Memory B cell (primary cell): ENCODE results near the gene TNFAIP8L2.
"Not testable (repeated sequence)": the region's sequence is repeated elsewhere in the genome, so short reads cannot be mapped to it uniquely, and the experiment has no call there.

Experiments used
- ATAC-seq: fragments of 150-1000 bp; cut with Tn5 transposase; 2 replicates; pipeline ENCODE4 v1.10.0; 2021; ENCODE audit warnings: low read depth, mild to moderate bottlenecking, moderate library complexity
- DNase-seq, 2 donors: peaks; one replicate each; pipeline ENCODE4 v3.0.0; 2022; ENCODE audit warnings: low spot score in 2 of 2
- H3K27ac Mint-ChIP-seq: one replicate; pipeline ENCODE4 v1.8.0; 2022; ENCODE audit warnings: mild to moderate bottlenecking, moderate library complexity, mixed read lengths
- H3K27me3 Mint-ChIP-seq: one replicate; pipeline ENCODE4 v1.8.0; 2022; ENCODE audit warnings: mixed read lengths
- H3K36me3 Mint-ChIP-seq: one replicate; pipeline ENCODE4 v1.8.0; 2022; ENCODE audit warnings: mild to moderate bottlenecking, mixed read lengths
- H3K4me1 Mint-ChIP-seq: one replicate; pipeline ENCODE4 v1.8.0; 2022; ENCODE audit warnings: mixed read lengths
- H3K4me3 Mint-ChIP-seq: one replicate; pipeline ENCODE4 v1.8.0; 2022; ENCODE audit warnings: mild to moderate bottlenecking, moderate library complexity, mixed read lengths
- H3K9me3 Mint-ChIP-seq: one replicate; pipeline ENCODE4 v1.8.0; 2022; ENCODE audit warnings: mixed read lengths

TNFAIP8L2 gene

DNA sequence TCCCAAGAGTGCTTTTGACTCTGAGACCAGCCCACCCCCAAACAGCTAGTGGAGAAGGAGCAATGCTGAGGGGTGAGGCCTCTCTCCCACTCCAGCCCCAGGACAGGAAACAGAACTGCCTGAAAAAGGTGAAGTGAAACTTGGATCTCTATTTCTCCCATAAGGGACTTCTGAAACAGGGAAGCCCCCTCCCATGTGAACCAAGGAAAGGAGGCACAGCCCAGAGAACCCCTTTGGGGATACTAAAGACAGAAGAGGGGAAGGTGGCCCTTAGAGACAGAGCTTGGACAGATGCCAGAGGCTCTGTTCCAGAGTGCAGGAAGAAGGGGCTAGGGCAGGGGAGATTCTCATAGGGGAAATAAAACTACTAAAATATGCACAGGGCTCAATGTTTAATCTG is 2.9 kb downstream of the TNFAIP8L2 start:
- Mint-ChIP-seq H3K27me3 (no peaks in the 10 kb centered on the region), H3K4me1 (peaks cover 30% of the 10 kb centered on the region), H3K36me3 (peaks cover 16% of the 10 kb centered on the region), H3K9me3 (no peaks in the 10 kb centered on the region), H3K4me3 (peak overlapping the region; percentile 44), H3K27ac (peak overlapping the region; percentile 13)
- no peak for DNase-seq
- no peak for ATAC-seq

GRCh38 chr1:151164732-151165280 is 8.4 kb downstream of the TNFAIP8L2 start:
- Mint-ChIP-seq H3K36me3 (peaks cover 20% of the 10 kb centered on the region), H3K27ac (no peak overlapping the region), H3K27me3 (no peaks in the 10 kb centered on the region), H3K4me3 (peak overlapping the region; percentile 95), H3K9me3 (no peaks in the 10 kb centered on the region), H3K4me1 (peaks cover 23% of the 10 kb centered on the region)
- no peak for DNase-seq
- no peak for ATAC-seq

GRCh38 chr1:151165281-151165737 is 8.9 kb downstream of the TNFAIP8L2 start:
- Mint-ChIP-seq H3K4me3 (peak overlapping the region; percentile 95), H3K4me1 (peaks cover 23% of the 10 kb centered on the region), H3K36me3 (peaks cover 20% of the 10 kb centered on the region), H3K9me3 (no peaks in the 10 kb centered on the region), H3K27me3 (no peaks in the 10 kb centered on the region), H3K27ac (peak overlapping the region; percentile 84)
- peak; percentile 2 for ATAC-seq
- no peak for DNase-seq

DNA sequence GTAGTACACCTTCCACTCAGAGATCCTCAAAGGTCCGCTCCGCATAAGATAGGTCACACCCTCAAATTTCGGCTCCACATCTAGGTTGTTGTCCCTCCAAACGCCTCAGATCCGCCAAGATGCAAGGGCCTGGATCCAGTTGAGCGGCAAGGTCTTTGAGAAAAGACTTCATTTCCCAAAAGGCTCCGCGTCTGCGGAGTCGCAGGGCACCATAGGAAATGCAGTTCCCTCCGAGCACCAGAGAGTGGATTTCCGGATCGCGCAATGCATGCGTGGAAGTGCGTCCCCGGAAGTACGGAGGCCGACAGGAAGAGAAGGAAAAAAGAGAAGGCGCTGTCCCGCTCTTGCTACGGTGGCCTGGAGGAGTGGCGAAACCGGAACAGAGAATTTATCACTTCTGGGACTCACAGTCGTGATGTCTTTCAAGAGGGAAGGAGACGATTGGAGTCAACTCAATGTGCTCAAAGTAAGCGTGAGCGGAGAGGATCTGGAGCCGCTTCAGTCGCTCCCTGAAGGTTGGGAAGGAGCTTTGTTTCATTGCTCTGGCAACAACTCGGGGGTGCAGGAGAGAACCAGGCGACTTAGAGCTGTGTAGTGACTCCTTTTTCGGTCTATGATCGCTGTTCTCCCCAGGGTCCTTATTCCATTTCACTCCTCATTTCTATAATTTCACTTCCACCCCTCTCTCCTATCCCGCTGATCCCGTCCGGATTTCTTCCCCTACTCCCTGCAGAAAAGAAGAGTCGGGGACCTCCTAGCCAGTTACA is 9.5 kb downstream of the TNFAIP8L2 start, which contains the start of the genes LYSMD1 and SCNM1:
Gene LYSMD1, minus strand, starts transcription at position 165 of the 767 bp plus-strand sequence. CDS start 644 bp downstream, outside the sequence.
Gene SCNM1, plus strand, starts transcription at position 407 of the 767 bp plus-strand sequence. Its CDS starts 9 bp downstream, at position 416.
- peak within 1 kb of the TSS; percentile 95 for H3K4me3 Mint-ChIP-seq
- ATAC-seq (peak; percentile 96), DNase-seq (peak; percentile 86 to 93)
- peaks cover 21% of the 10 kb centered on the region for H3K4me1 Mint-ChIP-seq
- H3K27ac Mint-ChIP-seq = peak within 1 kb of the TSS; percentile 84
- peaks cover 20% of the 10 kb centered on the region for H3K36me3 Mint-ChIP-seq
- H3K27me3 Mint-ChIP-seq = no peaks in the 10 kb centered on the region
- H3K9me3 Mint-ChIP-seq = no peaks in the 10 kb centered on the region

- peaks cover 21% of the 10 kb centered on the region for H3K4me1 Mint-ChIP-seq
- no peak for DNase-seq
Observed at GRCh38 chr1:151166505-151166956, 10.1 kb downstream of the TNFAIP8L2 start.

GRCh38 chr1:151167116-151167515 is 10.7 kb downstream of the TNFAIP8L2 start:
- H3K27ac Mint-ChIP-seq = peak overlapping the region; percentile 84
- peaks cover 17% of the 10 kb centered on the region for H3K36me3 Mint-ChIP-seq
- no peak for DNase-seq
- peaks cover 21% of the 10 kb centered on the region for H3K4me1 Mint-ChIP-seq
- H3K27me3 Mint-ChIP-seq = no peaks in the 10 kb centered on the region
- no peaks in the 10 kb centered on the region for H3K9me3 Mint-ChIP-seq
- no peak for ATAC-seq
- H3K4me3 Mint-ChIP-seq = peak overlapping the region; percentile 95

More at GRCh38 chr1:151166505-151166956, 10.1 kb downstream of the TNFAIP8L2 start:
- Mint-ChIP-seq H3K4me3 (peak overlapping the region; percentile 95), H3K27ac (peak overlapping the region; percentile 84), H3K27me3 (no peaks in the 10 kb centered on the region), H3K36me3 (peaks cover 18% of the 10 kb centered on the region), H3K9me3 (no peaks in the 10 kb centered on the region)
- ATAC-seq = no peak

GRCh38 chr1:151171190-151171589 is 14.7 kb downstream of the TNFAIP8L2 start:
- H3K4me3 Mint-ChIP-seq = no peak overlapping the region
- peaks cover 13% of the 10 kb centered on the region for H3K4me1 Mint-ChIP-seq
- H3K36me3 Mint-ChIP-seq = peaks cover 25% of the 10 kb centered on the region
- H3K27ac Mint-ChIP-seq = no peak overlapping the region
- ATAC-seq (no peak), DNase-seq (no peak)
- no peaks in the 10 kb centered on the region for H3K9me3 Mint-ChIP-seq
- H3K27me3 Mint-ChIP-seq = no peaks in the 10 kb centered on the region

DNA sequence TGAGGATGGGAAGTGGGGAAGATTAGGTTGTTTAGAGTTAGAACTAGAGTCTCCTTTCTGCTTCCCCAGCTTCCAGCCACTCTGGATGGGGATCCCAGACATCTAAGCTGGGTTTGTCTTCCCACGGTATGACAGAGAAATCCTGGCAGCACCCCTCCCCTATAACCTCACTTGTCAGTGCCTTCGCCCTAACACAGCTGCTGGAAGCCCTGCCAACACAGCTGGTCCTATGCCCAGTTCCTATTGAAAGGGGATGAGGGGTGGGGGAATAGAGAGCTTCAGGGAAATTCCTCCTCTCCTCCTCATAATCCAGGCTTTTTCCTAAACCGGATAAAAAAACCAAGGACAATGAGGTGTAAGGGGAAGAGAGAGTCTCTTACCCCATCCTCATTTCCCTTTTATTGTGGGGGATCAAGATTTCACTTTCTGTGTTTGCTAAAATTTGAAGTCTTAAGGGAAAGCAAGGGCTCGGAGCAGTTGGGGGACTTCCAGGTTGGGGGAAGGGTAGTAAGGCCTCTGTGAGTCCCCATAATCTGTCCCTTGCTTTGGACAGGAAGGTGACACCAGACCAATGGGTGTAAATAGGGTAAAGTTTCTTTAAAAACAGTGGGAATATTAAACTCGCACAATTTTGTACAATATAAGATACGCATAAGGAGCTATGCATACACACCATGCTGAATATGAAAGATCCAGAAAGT is 18.7 kb downstream of the TNFAIP8L2 start:
- H3K36me3 Mint-ChIP-seq = peaks cover 34% of the 10 kb centered on the region
- DNase-seq = no peak
- H3K27ac Mint-ChIP-seq = no peak overlapping the region

GRCh38 chr1:151175863-151176262 is 19.4 kb downstream of the TNFAIP8L2 start, which contains the start of gene TMOD4:
TMOD4 (minus strand) TSS chr1:151175981; CDS start chr1:151174875, 1,106 bp downstream.
- DNase-seq (no peak), ATAC-seq (peak; percentile 74)
- Mint-ChIP-seq H3K9me3 (no peaks in the 10 kb centered on the region), H3K4me3 (no peak within 1 kb of the TSS), H3K36me3 (peaks cover 39% of the 10 kb centered on the region), H3K4me1 (peaks cover 2% of the 10 kb centered on the region), H3K27ac (peak within 1 kb of the TSS; percentile 15), H3K27me3 (no peaks in the 10 kb centered on the region)

More for the DNA sequence above, 18.7 kb downstream of the TNFAIP8L2 start:
- H3K9me3 Mint-ChIP-seq = no peaks in the 10 kb centered on the region
- no peak overlapping the region for H3K4me3 Mint-ChIP-seq
- no peak for ATAC-seq
- no peaks in the 10 kb centered on the region for H3K4me1 Mint-ChIP-seq
- no peaks in the 10 kb centered on the region for H3K27me3 Mint-ChIP-seq

DNA sequence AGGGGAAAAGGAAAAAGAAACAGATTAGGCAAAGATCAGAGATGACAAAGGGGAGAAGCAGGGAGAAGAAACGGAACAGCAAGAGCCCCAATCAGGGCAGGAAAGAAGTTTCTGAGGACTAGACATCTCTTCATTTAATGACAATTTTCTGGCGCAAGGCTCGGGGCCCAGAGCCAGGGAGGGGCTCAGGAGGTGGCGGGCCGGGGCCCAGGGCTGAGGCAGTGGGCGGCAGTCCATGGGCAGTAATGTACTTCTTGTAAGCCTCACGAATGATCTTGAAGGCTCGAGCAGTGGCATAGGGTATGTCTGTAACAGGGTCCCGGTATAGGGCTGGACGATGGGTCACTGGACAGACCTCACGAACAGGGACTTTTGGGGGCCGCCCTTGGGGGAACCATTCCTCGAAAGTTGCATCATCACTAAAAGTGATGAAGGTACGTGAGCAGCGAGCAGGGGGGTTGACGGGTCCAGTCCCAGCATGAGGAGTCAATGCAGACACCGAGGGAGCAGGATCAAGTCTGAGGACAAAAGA is 20.1 kb downstream of the TNFAIP8L2 start:
- H3K27ac Mint-ChIP-seq = peak overlapping the region; percentile 15
- no peak overlapping the region for H3K4me3 Mint-ChIP-seq
- H3K27me3 Mint-ChIP-seq = no peaks in the 10 kb centered on the region
- ATAC-seq = no peak
- peaks cover 45% of the 10 kb centered on the region for H3K36me3 Mint-ChIP-seq
- peaks cover 2% of the 10 kb centered on the region for H3K4me1 Mint-ChIP-seq
- DNase-seq = no peak
- no peaks in the 10 kb centered on the region for H3K9me3 Mint-ChIP-seq

- no peak for ATAC-seq
- Mint-ChIP-seq H3K4me1 (peaks cover 27% of the 10 kb centered on the region), H3K4me3 (no peak overlapping the region), H3K27ac (peak overlapping the region; percentile 79), H3K9me3 (no peaks in the 10 kb centered on the region), H3K27me3 (no peaks in the 10 kb centered on the region), H3K36me3 (peaks cover 36% of the 10 kb centered on the region)
- DNase-seq = no peak
Observed at GRCh38 chr1:151184211-151184610, 27.8 kb downstream of the TNFAIP8L2 start.

GRCh38 chr1:151187205-151187604 is 30.8 kb downstream of the TNFAIP8L2 start:
- H3K27me3 Mint-ChIP-seq = no peaks in the 10 kb centered on the region
- peaks cover 18% of the 10 kb centered on the region for H3K36me3 Mint-ChIP-seq
- H3K9me3 Mint-ChIP-seq = no peaks in the 10 kb centered on the region
- ATAC-seq (no peak), DNase-seq (no peak)
- no peak overlapping the region for H3K4me3 Mint-ChIP-seq
- peaks cover 29% of the 10 kb centered on the region for H3K4me1 Mint-ChIP-seq
- H3K27ac Mint-ChIP-seq = no peak overlapping the region

DNA sequence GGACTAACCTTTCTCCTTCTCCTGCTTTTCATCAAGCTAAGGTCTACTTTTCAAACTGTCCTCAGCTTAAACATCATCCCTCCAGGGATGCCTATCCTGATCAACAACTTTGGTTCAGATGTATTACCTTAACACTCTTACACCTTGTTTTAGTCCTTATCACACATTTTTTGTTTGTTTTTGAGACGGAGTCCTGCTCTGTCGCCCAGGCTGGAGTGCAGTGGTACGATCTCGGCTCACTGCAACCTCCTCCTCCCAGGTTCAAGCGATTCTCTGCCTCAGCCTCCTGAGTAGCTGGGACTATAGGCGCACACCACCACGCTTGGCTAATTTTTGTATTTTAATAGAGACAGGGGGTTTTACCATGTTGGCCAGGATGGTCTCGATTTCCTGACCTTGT is 32.2 kb downstream of the TNFAIP8L2 start:
- not testable (repeated sequence) for H3K27me3 Mint-ChIP-seq, DNase-seq, ATAC-seq, H3K9me3 Mint-ChIP-seq, H3K36me3 Mint-ChIP-seq
- Mint-ChIP-seq H3K4me3 (peak overlapping the region; percentile 99), H3K27ac (peak overlapping the region; percentile 97), H3K4me1 (peaks cover 29% of the 10 kb centered on the region)
